ENCODE data around the gene SLC12A7.

DNA sequence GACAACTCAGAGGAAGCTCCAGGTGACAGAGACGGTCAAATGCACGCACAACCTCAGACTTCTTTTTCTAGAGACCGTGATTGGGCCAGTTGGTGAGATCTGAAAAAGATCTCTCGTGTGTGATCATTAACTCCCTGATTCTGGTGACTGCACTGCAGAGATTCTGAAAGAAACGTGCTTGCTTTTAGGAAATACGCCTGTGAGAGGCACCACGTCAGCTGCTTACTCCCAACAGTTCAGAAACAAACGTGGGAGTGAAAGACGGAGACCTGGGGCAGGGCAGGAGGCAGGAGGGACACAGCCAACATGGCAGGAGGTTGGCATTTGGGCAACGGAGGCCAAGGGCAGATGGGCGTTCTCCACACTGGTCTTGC lies 15.9 kb downstream of the SLC12A7 start:
- TF ChIP-seq POLR2A (IDR thresholded peaks at IDR 0.05; ENCODE audit: insufficient read depth in 1 of 2, low read depth in 2 of 2, low read length in 2 of 2) = no peak
- TF ChIP-seq ZSCAN30 (CRISPR knock-in tag; IDR thresholded peaks at IDR 0.05) = no peak
- TF ChIP-seq KDM5B (CRISPR knock-in tag; IDR thresholded peaks at IDR 0.05; ENCODE audit: borderline replicate concordance) = no peak
- no peak for TF ChIP-seq GMEB1 (CRISPR knock-in tag; IDR thresholded peaks at IDR 0.05; ENCODE audit: borderline replicate concordance)
- no peak for TF ChIP-seq MYNN (CRISPR knock-in tag; IDR thresholded peaks at IDR 0.05; ENCODE audit: low read depth)
- TF ChIP-seq HNRNPL (IDR thresholded peaks at IDR 0.05; ENCODE audit: low read depth, low read length) = no peak
